HepG2 (cell line): ENCODE results near the gene MT1A. TPM values are rescaled to one million over a fixed set of nuclear protein-coding genes. Genes with fewer than 3 reads are reported as not detected.
A peak's percentile ranks its signal among the peaks of the same experiment; 100 is the strongest.

Experiments used
- ARID3A ChIP-seq: IDR thresholded peaks from 2 replicates; pipeline ENCODE4 v1.6.1; 2012; ENCODE audit warnings: low read depth, low read length, improper control_type of control experiment
- DMTF1 ChIP-seq: sonication (generic); formaldehyde crosslinking; IDR thresholded peaks from 2 replicates; pipeline ENCODE4 v1.4.0; 2020; ENCODE audit warnings: mild to moderate bottlenecking, missing genetic modification reagents
- GTF3A ChIP-seq: sonication (generic); formaldehyde crosslinking; conservative IDR thresholded peaks from 2 replicates; pipeline ENCODE4 v1.4.0; 2020; ENCODE audit warnings: mild to moderate bottlenecking, missing genetic modification reagents
- KAT7 ChIP-seq: IDR thresholded peaks from 2 replicates; pipeline ENCODE4 v1.6.1; 2018; ENCODE audit warnings: borderline replicate concordance, missing compliant biosample characterization
- KDM5B ChIP-seq: sonication (generic); formaldehyde crosslinking; IDR thresholded peaks from 2 replicates; pipeline ENCODE4 v1.4.0; 2020; ENCODE audit warnings: missing genetic modification reagents, mild to moderate bottlenecking, borderline replicate concordance
- KLF6 ChIP-seq: IDR thresholded peaks from 2 replicates; pipeline ENCODE4 v1.8.0; 2016; ENCODE audit warnings: missing biosample characterization, missing genetic modification reagents
- LBX2 ChIP-seq: sonication (generic); formaldehyde crosslinking; IDR thresholded peaks from 2 replicates; pipeline ENCODE4 v1.5.0; 2020; ENCODE audit warnings: missing genetic modification reagents, mild to moderate bottlenecking, borderline replicate concordance
- MTA1 ChIP-seq: sonication (generic); formaldehyde crosslinking; IDR thresholded peaks from 2 replicates; pipeline ENCODE4 v1.4.0; 2020; ENCODE audit warnings: missing genetic modification reagents, mild to moderate bottlenecking, borderline replicate concordance
- NR0B2 ChIP-seq: sonication (generic); formaldehyde crosslinking; IDR thresholded peaks from 2 replicates; pipeline ENCODE4 v1.4.0; 2020; ENCODE audit warnings: mild to moderate bottlenecking, missing genetic modification reagents
- RBM39 ChIP-seq: fragments of 200-400 bp; formaldehyde crosslinking; IDR thresholded peaks from one replicate; pipeline ENCODE4 v1.6.1; 2018; ENCODE audit warnings: antibody characterized with exemption, mild to moderate bottlenecking, low read depth, low read length; ENCODE audit not compliant: poor library complexity, severe bottlenecking
- SALL2 ChIP-seq: sonication (generic); formaldehyde crosslinking; IDR thresholded peaks from 2 replicates; pipeline ENCODE4 v1.8.1; 2023; ENCODE audit warnings: mild to moderate bottlenecking, missing genetic modification reagents, inconsistent platforms
- SIN3A ChIP-seq: IDR thresholded peaks from 2 replicates; pipeline ENCODE4 v1.6.1; 2011; ENCODE audit warnings: low read depth, mild to moderate bottlenecking, control low read depth, low read length, borderline replicate concordance
- SOX5 ChIP-seq: IDR thresholded peaks from 2 replicates; pipeline ENCODE4 v1.6.1; 2016; ENCODE audit warnings: borderline replicate concordance
- SRY ChIP-seq: sonication (generic); formaldehyde crosslinking; IDR thresholded peaks from 2 replicates; pipeline ENCODE4 v1.8.0; 2022; ENCODE audit warnings: mild to moderate bottlenecking, missing genetic modification reagents
- TRIM24 ChIP-seq: sonication (generic); formaldehyde crosslinking; IDR thresholded peaks from 2 replicates; pipeline ENCODE4 v1.8.0; 2022; ENCODE audit warnings: mild to moderate bottlenecking, missing genetic modification reagents
- ZNF354B ChIP-seq: sonication (generic); formaldehyde crosslinking; IDR thresholded peaks from 2 replicates; pipeline ENCODE4 v1.8.0; 2022; ENCODE audit warnings: mild to moderate bottlenecking, missing genetic modification reagents
- ZNF557 ChIP-seq: sonication (generic); formaldehyde crosslinking; IDR thresholded peaks from 2 replicates; pipeline ENCODE4 v1.4.0; 2020; ENCODE audit warnings: missing genetic modification reagents
- ZNF574 ChIP-seq: sonication (generic); formaldehyde crosslinking; IDR thresholded peaks from 2 replicates; pipeline ENCODE4 v1.4.0; 2020; ENCODE audit warnings: missing genetic modification reagents
- ZNF598 ChIP-seq: sonication (generic); formaldehyde crosslinking; IDR thresholded peaks from 2 replicates; pipeline ENCODE4 v1.5.1; 2020; ENCODE audit warnings: mild to moderate bottlenecking, missing genetic modification reagents, borderline replicate concordance
- polyA plus RNA-seq, 8 experiments: library from polyadenylated mRNA; depleted of rRNA in 3 of 8; stranded (reverse) in 7 of 8; unstranded in 1 of 8; fragments of >200 nt; fragmentation: Illumina TruSeq in 4 of 8; extraction: Trizol in 4 of 8; gene quantifications; 2 replicates each; pipeline versions ENCODE4 v1.2.1 to v1.2.3, GENCODE V29; 2011 to 2016; ENCODE audit warnings: low read depth in 4 of 8, missing spikeins in 1 of 8, mixed read lengths in 1 of 8; ENCODE audit not compliant: insufficient read depth in 1 of 8
- total RNA-seq, 5 experiments: library from RNA; depleted of rRNA; stranded (reverse); fragments of >200 nt; fragmentation: Illumina TruSeq; extraction: Trizol; gene quantifications; 2 replicates each; pipeline ENCODE4 v1.2.3, GENCODE V29; 2016; ENCODE audit warnings: low read depth in 1 of 5

Gene MT1A
- total and polyA plus RNA-seq, 2 of the 13 experiments (the other 11 are each of a cell fraction or from before 2014, with no cell fraction given) = 8.3 to 10.4 TPM

DNA sequence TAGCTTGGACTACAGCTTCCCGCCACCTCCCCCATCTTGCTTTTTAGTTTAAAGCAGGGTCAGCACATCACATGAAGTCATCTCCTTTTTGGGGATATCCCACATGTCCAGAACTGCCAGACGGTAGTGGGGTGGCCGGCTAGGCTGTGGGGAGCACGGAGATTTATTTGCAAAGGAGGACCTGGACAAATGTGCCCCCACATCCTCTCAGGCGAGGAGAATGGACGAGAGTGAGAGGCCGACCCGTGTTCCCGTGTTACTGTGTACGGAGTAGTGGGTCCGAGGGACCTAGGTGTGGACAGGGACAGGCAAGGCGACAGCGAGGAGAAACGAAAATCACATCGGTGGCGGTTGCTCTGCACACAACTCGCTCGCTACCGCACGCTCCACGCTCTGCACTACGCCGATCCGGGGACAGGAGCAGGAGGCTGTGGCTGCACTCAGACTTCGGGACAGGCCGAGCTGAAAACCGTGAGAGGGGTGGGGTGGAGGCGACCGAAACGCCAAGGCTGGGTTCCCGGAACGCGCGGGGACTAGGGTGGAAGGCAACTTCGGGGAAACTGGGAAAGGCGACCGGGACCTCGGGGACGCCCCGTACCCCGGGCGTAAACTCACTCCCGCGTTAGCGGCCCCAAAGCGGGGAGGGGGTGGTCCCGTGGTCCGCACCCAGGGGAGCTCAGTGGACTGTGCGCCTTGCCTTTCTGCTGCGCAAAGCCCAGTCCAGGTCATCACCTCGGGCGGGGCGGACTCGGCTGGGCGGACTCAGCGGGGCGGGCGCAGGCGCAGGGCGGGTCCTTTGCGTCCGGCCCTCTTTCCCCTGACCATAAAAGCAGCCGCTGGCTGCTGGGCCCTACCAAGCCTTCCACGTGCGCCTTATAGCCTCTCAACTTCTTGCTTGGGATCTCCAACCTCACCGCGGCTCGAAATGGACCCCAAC, at the start of gene MT1A (continued):
- TF ChIP-seq ZNF557 (CRISPR knock-in tag) = no peak
- TF ChIP-seq SRY (CRISPR knock-in tag) = 0 out of 2 replicates have a peak, but pooled peaks have one; percentile 42
- 0 out of 2 replicates have a peak, but pooled peaks have one; percentile 25 for TF ChIP-seq ZNF354B (CRISPR knock-in tag)
- TF ChIP-seq SOX5 (CRISPR knock-in tag) = peak; percentile 9; the same call in 1 of the 2 replicates
- TF ChIP-seq RBM39 = no peak
- TF ChIP-seq KDM5B (CRISPR knock-in tag) = peak; percentile 62
- no peak for TF ChIP-seq ARID3A
- TF ChIP-seq DMTF1 = no peak
- peak; percentile 68; the same call in 1 of the 2 replicates for TF ChIP-seq MTA1 (CRISPR knock-in tag)
- TF ChIP-seq KAT7 (CRISPR knock-in tag) = no peak
- TF ChIP-seq SALL2 (CRISPR knock-in tag) = no peak
- 0 out of 2 replicates have a peak, but pooled peaks have one; percentile 49 for TF ChIP-seq NR0B2
- no peak for TF ChIP-seq ZNF598
- 0 out of 2 replicates have a peak, but pooled peaks have one; percentile 36 for TF ChIP-seq GTF3A
- no peak for TF ChIP-seq TRIM24 (CRISPR knock-in tag)
- TF ChIP-seq SIN3A = no peak
- no peak for TF ChIP-seq ZNF574 (CRISPR knock-in tag)
- TF ChIP-seq LBX2 (CRISPR knock-in tag) = no peak
- no peak for TF ChIP-seq KLF6 (CRISPR knock-in tag)
